ENCODE results near the gene HOXA1.

HOXA1 gene

DNA sequence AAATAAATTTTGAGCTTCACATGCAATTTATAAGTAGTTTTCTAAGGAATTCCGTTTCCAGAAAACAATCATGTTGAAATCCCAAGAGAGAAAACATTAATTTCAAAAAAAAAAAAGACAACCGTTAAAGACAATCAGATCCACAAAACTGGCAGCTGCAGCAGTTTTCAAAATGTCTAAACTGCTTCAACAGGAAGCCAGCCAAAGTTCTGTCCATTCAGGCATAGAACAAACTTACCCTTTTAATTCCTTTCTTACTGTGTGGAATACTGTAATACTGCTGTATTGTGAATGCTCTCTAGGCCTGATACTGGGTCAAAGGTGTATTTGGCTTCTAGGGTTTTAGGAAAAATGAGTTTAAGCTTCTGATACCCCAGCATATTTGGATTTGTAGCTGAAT is 31.6 kb downstream of the HOXA1 start:
- Histone ChIP-seq H4K20me1 (ENCODE audit: insufficient read depth, low read length) (no peaks in the 10 kb centered on the region), H3K36me3 (replicated peaks; ENCODE audit: insufficient read depth, low read length) (no peaks in the 10 kb centered on the region), H3K9me2 (replicated peaks; ENCODE audit: insufficient read depth, low read length) (no peaks in the 10 kb centered on the region), H3K27ac (ENCODE audit: low read length) (no peak overlapping the region), H3K9ac (ENCODE audit: low read length) (no peak overlapping the region), H2AFZ (ENCODE audit: low read length) (no peak overlapping the region), H3K79me2 (ENCODE audit: low read length) (no peaks in the 10 kb centered on the region), H3K4me3 (ENCODE audit: low read length) (no peak overlapping the region), H3K9me3 (replicated peaks; ENCODE audit: insufficient read depth, low read length) (no peaks in the 10 kb centered on the region), H3K4me2 (ENCODE audit: low read depth, low read length) (no peak overlapping the region), H3K27me3 (replicated peaks; ENCODE audit: insufficient read depth, low read length) (no peaks in the 10 kb centered on the region), H3K4me1 (ENCODE audit: low read length) (no peaks in the 10 kb centered on the region), H3F3A (ENCODE audit: insufficient read depth, low read length) (no peaks in the 10 kb centered on the region)
- TF ChIP-seq EZH2phosphoT487 (IDR thresholded peaks at IDR 0.05; ENCODE audit: low read length) (no peak), CTCF (IDR thresholded peaks at IDR 0.05; ENCODE audit: low read length) (no peak), EZH2 (optimal IDR thresholded peaks at IDR 0.05; ENCODE audit: low read depth, low read length) (no peak)
- no peak for DNase-seq

GRCh38 chr7:27062946-27063345 is 32.9 kb downstream of the HOXA1 start:
- no peaks in the 10 kb centered on the region for H3F3A ChIP-seq (ENCODE audit: insufficient read depth, low read length)
- no peak overlapping the region for H3K27ac ChIP-seq (ENCODE audit: low read length)
- H3K79me2 ChIP-seq (ENCODE audit: low read length): no peaks in the 10 kb centered on the region
- no peaks in the 10 kb centered on the region for H3K9me2 ChIP-seq (replicated peaks; ENCODE audit: insufficient read depth, low read length)
- H3K4me3 ChIP-seq (ENCODE audit: low read length): no peak overlapping the region
- H3K9me3 ChIP-seq (replicated peaks; ENCODE audit: insufficient read depth, low read length): no peaks in the 10 kb centered on the region
- no peak overlapping the region for H3K9ac ChIP-seq (ENCODE audit: low read length)
- no peak for DNase-seq
- no peak overlapping the region for H2AFZ ChIP-seq (ENCODE audit: low read length)
- H3K4me2 ChIP-seq (ENCODE audit: low read depth, low read length): no peak overlapping the region
- H3K27me3 ChIP-seq (replicated peaks; ENCODE audit: insufficient read depth, low read length): no peaks in the 10 kb centered on the region
- H3K4me1 ChIP-seq (ENCODE audit: low read length): no peaks in the 10 kb centered on the region
- no peaks in the 10 kb centered on the region for H4K20me1 ChIP-seq (ENCODE audit: insufficient read depth, low read length)
- TF ChIP-seq CTCF (IDR thresholded peaks at IDR 0.05; ENCODE audit: low read length) (no peak), EZH2phosphoT487 (IDR thresholded peaks at IDR 0.05; ENCODE audit: low read length) (no peak), EZH2 (optimal IDR thresholded peaks at IDR 0.05; ENCODE audit: low read depth, low read length) (no peak)
- no peaks in the 10 kb centered on the region for H3K36me3 ChIP-seq (replicated peaks; ENCODE audit: insufficient read depth, low read length)

DNA sequence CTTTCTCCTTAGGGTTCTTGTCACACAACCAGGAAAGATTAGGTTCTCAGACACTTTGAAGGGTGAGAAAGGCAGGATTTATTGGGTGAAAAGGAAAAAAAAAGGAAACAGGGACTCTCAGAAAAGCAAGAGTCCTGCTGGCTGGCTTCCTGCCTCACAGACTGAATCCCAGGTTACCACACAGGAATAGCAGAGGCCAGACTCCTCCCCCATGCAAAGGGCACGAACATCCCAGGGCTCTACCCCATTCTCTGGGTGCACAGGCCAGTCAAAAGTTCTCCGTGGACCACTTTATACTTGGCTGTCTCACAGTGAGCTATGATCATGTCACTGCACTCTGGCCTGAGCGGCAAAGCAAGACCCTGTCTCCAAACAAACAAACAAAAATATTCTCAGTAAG is 42.6 kb downstream of the HOXA1 start:
- H3K79me2 ChIP-seq (ENCODE audit: low read length): no peaks in the 10 kb centered on the region
- H3K9me2 ChIP-seq (replicated peaks; ENCODE audit: insufficient read depth, low read length): no peaks in the 10 kb centered on the region
- no peaks in the 10 kb centered on the region for H3F3A ChIP-seq (ENCODE audit: insufficient read depth, low read length)
- no peak overlapping the region for H2AFZ ChIP-seq (ENCODE audit: low read length)
- H3K27me3 ChIP-seq (replicated peaks; ENCODE audit: insufficient read depth, low read length): no peaks in the 10 kb centered on the region
- H3K9ac ChIP-seq (ENCODE audit: low read length): no peak overlapping the region
- H3K9me3 ChIP-seq (replicated peaks; ENCODE audit: insufficient read depth, low read length): no peaks in the 10 kb centered on the region
- H3K4me2 ChIP-seq (ENCODE audit: low read depth, low read length): no peak overlapping the region
- no peak overlapping the region for H3K4me3 ChIP-seq (ENCODE audit: low read length)
- no peaks in the 10 kb centered on the region for H3K36me3 ChIP-seq (replicated peaks; ENCODE audit: insufficient read depth, low read length)
- H4K20me1 ChIP-seq (ENCODE audit: insufficient read depth, low read length): no peaks in the 10 kb centered on the region
- DNase-seq: no peak
- no peaks in the 10 kb centered on the region for H3K4me1 ChIP-seq (ENCODE audit: low read length)
- no peak overlapping the region for H3K27ac ChIP-seq (ENCODE audit: low read length)
- TF ChIP-seq EZH2 (optimal IDR thresholded peaks at IDR 0.05; ENCODE audit: low read depth, low read length) (no peak), CTCF (IDR thresholded peaks at IDR 0.05; ENCODE audit: low read length) (no peak), EZH2phosphoT487 (IDR thresholded peaks at IDR 0.05; ENCODE audit: low read length) (no peak)
